Astrocyte of the cerebellum (primary cell): ENCODE results near the gene ASXL1.

Experiments
- DNase-seq: peaks from one replicate; pipeline ENCODE4 v3.0.0-alpha.2; 2011; ENCODE audit warnings: low read depth
- H3K4me3 ChIP-seq: 2 replicates; pipeline ENCODE4 v1.5.1; 2011; ENCODE audit warnings: mild to moderate bottlenecking, low read depth, low read length, moderate library complexity
- in situ Hi-C: cut with HindIII; loops from 2 replicates; pipeline ENCODE4 v1.10.0; 2017; ENCODE audit warnings: low sequenced_read_pairs
- TF ChIP-seq, protein P1 (sequence below): IDR thresholded peaks from 2 replicates; pipeline ENCODE4 v1.5.1; 2012; ENCODE audit warnings: low read length, low read depth, moderate library complexity, mild to moderate bottlenecking; ENCODE audit errors: missing control alignments

The ASXL1 gene

DNA sequence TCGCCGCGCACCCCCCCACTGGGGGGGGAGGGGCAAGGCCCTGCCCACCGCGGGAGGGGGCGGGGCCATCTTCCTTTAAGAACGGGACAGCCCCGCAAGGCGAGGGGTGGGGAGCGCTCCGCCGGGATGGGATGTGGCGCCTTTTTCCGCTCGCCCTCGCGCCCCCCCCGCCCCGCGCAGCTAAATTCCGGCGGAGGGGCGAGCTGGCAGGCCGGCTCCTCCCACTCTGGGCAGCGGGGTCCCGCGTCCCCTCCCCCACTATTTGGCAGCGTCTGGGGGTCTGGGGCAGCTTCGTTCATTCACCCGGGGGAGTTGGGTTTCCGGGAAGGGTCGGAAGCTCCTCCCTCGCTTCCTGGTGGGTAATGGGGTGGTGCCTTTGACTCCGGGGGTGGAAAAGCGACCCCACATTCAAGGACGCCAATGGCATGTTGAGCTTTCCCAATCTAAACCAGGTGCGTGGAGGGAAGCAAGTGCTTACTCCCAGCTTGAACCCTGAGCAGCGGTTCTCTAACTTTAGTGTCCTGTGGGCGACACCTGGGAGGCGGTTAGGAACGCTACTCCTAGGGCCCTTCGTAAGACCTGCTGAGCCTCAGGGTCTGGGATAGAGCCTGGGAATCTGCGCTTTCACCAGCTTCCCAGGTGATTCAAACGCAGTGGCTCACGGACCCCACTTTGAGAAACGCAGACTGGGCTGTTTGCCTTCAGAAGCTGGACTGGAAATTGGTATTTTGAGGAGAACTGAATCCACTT, 927 bp downstream of the ASXL1 start:
- DNase-seq, result no peak
- peak overlapping the region; percentile 95 for H3K4me3 ChIP-seq
- in situ Hi-C loops, result no loop called here
- TF ChIP-seq, protein P1, sequence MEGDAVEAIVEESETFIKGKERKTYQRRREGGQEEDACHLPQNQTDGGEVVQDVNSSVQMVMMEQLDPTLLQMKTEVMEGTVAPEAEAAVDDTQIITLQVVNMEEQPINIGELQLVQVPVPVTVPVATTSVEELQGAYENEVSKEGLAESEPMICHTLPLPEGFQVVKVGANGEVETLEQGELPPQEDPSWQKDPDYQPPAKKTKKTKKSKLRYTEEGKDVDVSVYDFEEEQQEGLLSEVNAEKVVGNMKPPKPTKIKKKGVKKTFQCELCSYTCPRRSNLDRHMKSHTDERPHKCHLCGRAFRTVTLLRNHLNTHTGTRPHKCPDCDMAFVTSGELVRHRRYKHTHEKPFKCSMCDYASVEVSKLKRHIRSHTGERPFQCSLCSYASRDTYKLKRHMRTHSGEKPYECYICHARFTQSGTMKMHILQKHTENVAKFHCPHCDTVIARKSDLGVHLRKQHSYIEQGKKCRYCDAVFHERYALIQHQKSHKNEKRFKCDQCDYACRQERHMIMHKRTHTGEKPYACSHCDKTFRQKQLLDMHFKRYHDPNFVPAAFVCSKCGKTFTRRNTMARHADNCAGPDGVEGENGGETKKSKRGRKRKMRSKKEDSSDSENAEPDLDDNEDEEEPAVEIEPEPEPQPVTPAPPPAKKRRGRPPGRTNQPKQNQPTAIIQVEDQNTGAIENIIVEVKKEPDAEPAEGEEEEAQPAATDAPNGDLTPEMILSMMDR, result no peak

DNA sequence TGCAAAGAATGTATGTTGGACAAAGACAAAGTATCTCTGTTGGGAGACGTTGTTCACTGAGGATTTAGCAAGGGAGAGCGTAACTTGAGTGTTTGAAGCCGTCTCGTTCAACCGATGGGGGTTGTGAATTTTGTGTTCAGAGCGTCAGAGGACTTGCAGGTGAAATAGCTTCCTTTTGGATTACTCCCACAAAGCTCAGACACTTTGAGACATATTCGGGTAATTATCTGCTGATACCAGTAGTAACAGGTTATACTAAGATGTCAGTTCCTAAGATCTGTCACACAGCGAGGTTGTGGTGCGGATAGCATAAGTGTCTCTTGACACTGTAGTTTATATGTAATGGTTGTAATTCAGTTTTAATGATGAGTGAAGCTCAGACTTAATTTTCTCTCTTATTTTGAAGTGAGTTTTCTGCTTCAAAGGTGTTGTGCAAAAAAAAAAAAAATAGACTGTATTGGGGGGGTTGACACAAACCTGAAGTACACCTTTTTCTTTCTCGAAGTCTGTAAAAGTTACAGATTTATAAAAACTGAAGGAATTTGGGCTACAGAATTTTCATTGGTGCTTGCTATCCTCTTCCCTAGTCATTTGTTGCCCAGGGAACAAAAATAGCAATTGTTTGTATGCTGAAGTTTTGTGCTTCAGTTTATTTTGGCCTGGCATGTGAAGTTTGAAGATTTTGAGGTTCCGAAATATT, 1.7 kb downstream of the ASXL1 start:
- no peak for DNase-seq
- in situ Hi-C loops, result no loop called here
- peak overlapping the region; percentile 95 for H3K4me3 ChIP-seq
- TF ChIP-seq, protein P1, result no peak

- peak overlapping the region; percentile 95 for H3K4me3 ChIP-seq
Measured at GRCh38 chr20:32360333-32360634, 2.2 kb downstream of the ASXL1 start.

GRCh38 chr20:32362901-32363364, 4.8 kb downstream of the ASXL1 start:
- in situ Hi-C loops, result no loop called here
- TF ChIP-seq, protein P1, result no peak
- no peak for DNase-seq
- H3K4me3 ChIP-seq, result no peak overlapping the region

More at GRCh38 chr20:32360333-32360634, 2.2 kb downstream of the ASXL1 start:
- in situ Hi-C loops, result no loop called here
- TF ChIP-seq, protein P1, result no peak
- DNase-seq, result no peak

- no peak for DNase-seq
- no peak overlapping the region for H3K4me3 ChIP-seq
- TF ChIP-seq, protein P1, result no peak
- in situ Hi-C loops, result no loop called here
Measured at GRCh38 chr20:32363492-32363891, 5.4 kb downstream of the ASXL1 start.

DNA sequence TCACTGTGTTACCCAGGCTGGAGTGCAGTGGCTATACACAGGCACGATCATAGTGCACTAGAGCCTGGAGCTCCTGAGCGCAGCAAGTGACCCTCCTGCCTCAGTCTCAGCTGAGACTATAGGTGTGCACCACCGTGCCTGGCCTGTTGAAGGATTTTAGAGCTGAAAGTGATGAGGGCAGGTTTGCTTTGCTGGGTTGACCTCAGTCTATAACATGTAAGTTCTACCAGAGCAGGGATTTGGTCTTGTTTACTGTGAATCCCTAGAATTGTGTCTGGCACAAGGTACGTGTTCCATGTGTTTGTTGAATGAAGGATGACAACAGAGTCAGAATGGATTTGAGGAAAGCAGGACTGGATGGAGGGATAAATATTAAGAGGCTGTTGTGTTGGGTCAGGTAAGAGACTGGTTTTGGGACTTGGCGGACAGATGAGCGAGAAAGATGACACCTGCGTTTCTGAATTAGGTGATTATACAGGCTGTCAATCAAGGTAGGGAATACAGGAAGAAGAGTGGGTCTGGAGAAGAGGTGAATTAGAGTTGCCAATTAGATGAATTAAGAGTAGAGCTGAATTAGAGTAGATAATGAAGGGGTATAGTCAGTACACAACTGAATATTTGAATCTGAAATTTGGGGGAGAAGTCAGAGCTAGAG, 6.5 kb downstream of the ASXL1 start:
- H3K4me3 ChIP-seq, result no peak overlapping the region
- in situ Hi-C loops, result no loop called here
- TF ChIP-seq, protein P1, result no peak
- DNase-seq, result no peak
